AG10803 (cell line): ENCODE measurements around the gene PBX3.

ENCODE experiments used
- DNase-seq: peaks from one replicate; pipeline ENCODE4 v3.0.0; 2010; ENCODE audit warnings: low read depth
- H3K4me3 ChIP-seq: 2 replicates; pipeline ENCODE4 v1.5.1; 2011; ENCODE audit warnings: mild to moderate bottlenecking, low read length, control low read depth
- TF ChIP-seq, protein P1 (sequence below): conservative IDR thresholded peaks from 2 replicates; pipeline ENCODE4 v1.5.1; 2011; ENCODE audit warnings: mild to moderate bottlenecking, low read length, control low read depth, inconsistent platforms

PBX3 gene

DNA sequence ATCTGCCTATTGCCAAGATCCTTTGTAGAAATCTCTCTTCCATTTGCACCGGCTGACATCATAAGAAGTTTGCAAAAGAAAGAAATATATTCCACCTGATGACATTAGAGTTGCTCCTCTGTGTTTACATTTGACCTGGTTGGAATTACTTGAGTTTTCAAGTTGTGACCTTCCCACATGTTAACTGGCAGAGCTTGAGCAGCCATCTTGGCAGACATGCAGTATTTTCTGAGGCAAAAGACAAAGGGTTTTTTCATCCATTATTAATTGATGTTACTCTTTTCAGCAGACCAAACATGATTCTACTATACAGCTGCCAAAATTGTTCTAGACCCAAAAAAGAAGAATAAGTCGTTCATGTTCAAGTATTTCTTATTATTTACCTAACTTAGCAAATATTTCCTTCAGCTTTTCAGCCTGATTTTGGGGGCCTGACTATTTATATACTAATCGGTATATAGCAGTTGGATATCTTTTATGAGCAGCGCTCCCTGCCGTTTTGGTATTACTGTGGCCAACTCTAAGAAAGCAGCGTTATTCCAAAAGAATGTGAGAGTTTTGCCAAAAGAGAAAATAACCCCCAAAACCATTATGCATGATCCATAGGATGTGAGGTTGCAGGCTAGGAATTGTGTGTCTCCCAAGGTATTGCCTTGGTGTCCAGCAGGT is 212.9 kb downstream of the PBX3 start:
- no peak for DNase-seq
- TF ChIP-seq, protein P1, sequence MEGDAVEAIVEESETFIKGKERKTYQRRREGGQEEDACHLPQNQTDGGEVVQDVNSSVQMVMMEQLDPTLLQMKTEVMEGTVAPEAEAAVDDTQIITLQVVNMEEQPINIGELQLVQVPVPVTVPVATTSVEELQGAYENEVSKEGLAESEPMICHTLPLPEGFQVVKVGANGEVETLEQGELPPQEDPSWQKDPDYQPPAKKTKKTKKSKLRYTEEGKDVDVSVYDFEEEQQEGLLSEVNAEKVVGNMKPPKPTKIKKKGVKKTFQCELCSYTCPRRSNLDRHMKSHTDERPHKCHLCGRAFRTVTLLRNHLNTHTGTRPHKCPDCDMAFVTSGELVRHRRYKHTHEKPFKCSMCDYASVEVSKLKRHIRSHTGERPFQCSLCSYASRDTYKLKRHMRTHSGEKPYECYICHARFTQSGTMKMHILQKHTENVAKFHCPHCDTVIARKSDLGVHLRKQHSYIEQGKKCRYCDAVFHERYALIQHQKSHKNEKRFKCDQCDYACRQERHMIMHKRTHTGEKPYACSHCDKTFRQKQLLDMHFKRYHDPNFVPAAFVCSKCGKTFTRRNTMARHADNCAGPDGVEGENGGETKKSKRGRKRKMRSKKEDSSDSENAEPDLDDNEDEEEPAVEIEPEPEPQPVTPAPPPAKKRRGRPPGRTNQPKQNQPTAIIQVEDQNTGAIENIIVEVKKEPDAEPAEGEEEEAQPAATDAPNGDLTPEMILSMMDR, result no peak
- no peak overlapping the region for H3K4me3 ChIP-seq

DNA sequence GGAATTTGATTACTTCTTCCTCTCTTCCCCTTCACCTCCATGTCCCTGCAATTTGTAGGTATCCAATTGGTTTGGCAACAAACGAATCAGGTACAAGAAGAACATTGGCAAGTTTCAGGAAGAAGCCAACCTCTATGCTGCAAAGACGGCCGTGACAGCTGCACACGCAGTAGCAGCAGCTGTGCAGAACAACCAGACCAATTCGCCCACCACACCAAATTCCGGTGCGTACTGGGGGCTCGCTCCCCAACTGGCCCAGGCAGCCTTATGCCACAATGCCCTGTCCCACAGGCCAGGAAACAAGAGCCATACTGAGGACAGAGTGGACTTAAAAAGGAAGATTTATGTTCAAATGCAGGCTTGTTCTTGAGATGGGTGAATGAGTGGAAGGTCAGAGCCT is 213.5 kb downstream of the PBX3 start:
- TF ChIP-seq, protein P1, result no peak

DNA sequence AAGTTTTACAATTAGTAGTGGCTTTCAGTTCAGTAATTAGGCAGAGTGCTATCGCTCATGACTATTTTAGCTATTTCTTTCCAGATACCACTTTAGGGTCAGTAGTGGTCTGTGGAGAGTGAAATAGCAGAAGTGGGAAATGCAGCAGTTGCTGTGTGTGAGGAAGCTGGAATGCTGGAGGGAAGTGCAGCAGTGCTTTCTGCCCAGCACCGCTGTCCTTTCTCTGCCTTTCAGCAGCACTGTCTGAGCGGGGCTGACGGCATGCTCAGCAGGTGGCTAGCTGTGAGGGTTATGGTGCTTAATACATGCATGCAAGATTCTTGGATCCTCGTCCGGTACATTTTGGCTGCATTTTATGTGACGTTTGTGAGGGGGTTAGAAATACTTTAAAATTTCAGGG is 213.9 kb downstream of the PBX3 start:
- TF ChIP-seq, protein P1, result no peak
- H3K4me3 ChIP-seq, result no peak overlapping the region
- no peak for DNase-seq

More for the DNA sequence above, 213.5 kb downstream of the PBX3 start:
- H3K4me3 ChIP-seq, result no peak overlapping the region
- DNase-seq, result no peak

DNA sequence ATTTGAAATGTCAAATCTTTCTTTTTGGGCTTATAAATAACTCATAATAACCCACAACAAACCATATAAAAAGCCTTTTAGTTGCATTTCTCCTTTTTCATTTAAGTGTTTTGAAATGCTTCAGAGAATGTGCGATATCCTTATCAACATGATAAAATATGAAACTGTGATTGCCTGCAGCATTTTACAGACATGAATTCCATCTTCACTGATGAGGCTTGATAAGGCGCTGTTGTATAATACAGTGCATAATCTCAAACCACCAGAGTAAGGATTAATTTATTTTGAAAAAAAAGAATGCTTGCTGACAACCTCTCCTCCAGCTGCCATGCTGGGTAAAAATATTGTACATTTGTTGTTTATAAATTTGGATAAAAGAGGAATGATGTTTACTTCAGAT is 216.8 kb downstream of the PBX3 start:
- H3K4me3 ChIP-seq, result no peak overlapping the region
- TF ChIP-seq, protein P1, result no peak
- no peak for DNase-seq

DNA sequence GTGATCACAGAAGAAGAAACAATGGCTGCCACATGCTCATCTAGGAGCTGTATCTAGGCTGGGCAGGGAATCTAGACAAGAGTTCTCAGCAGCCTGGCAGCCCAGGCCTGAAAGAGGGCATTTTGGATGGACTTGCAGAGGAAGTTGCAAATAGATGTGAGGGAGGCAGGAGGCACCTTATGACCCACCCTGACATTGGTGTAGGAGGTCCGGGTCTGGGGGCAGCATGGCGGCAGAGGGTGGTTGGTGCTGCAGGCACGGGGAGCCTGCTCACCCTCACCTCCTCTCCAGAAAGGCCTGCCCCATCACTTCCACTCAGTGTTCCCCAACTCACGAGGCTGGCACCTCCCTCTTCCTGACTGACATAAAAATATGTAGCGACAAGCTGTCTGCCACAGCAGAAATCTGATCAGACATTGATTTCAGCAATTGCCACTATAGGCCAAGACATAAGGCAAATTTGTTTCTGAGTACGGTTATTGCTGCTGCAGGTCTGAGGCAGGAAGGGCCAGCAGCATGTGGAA is 217.6 kb downstream of the PBX3 start:
- TF ChIP-seq, protein P1, result no peak
- no peak for DNase-seq
- no peak overlapping the region for H3K4me3 ChIP-seq

DNA sequence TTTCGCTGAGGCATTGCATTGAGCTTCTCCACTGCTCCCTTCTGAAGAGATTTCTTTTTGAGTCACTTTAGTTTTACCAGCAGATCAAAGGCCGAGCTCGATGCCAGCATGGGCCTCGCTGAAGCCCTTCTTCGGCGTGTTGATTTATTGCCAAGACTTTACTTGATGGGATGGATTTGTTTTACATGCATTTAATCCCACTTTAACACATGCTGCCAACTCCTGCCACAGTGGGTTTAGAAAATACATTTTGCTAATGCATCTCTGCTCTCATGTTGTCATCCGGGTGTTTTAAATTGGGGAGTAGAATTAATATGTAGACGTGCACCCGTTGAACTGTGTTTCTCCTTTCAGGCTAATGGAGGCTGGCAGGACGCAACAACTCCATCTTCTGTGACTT is 218.3 kb downstream of the PBX3 start:
- H3K4me3 ChIP-seq, result no peak overlapping the region
- TF ChIP-seq, protein P1, result no peak
- no peak for DNase-seq

DNA sequence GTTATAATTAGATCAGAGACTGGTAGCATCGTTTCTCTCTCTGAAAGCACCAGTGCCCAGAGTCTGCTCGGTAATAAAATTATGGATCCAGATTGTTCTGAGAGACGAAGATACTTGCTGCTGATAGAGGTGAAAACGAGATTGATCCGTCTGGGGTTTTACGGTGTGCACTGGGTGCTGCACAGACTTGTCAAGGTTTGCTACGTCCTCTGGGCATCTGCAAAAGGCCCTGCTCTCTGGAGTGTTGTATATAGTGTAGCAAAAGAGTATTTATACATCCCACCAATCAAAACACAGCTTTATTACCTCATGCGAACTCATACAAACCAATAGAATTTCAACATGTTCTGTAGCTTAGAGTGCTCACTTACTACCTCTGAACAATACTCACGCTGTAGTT is 219.3 kb downstream of the PBX3 start:
- no peak for DNase-seq
- H3K4me3 ChIP-seq, result no peak overlapping the region
- TF ChIP-seq, protein P1, result no peak
